NOMO-1 treated with dmso at 0.1 percent for 144 hours (cell line): Measurements from ENCODE around the gene RFNG.

ENCODE experiments used
- DNase-seq: peaks from one replicate; lab custom pipeline; 2025; ENCODE audit not compliant: unreplicated experiment; lab: John Stamatoyannopoulos, UW

Gene RFNG

DNA sequence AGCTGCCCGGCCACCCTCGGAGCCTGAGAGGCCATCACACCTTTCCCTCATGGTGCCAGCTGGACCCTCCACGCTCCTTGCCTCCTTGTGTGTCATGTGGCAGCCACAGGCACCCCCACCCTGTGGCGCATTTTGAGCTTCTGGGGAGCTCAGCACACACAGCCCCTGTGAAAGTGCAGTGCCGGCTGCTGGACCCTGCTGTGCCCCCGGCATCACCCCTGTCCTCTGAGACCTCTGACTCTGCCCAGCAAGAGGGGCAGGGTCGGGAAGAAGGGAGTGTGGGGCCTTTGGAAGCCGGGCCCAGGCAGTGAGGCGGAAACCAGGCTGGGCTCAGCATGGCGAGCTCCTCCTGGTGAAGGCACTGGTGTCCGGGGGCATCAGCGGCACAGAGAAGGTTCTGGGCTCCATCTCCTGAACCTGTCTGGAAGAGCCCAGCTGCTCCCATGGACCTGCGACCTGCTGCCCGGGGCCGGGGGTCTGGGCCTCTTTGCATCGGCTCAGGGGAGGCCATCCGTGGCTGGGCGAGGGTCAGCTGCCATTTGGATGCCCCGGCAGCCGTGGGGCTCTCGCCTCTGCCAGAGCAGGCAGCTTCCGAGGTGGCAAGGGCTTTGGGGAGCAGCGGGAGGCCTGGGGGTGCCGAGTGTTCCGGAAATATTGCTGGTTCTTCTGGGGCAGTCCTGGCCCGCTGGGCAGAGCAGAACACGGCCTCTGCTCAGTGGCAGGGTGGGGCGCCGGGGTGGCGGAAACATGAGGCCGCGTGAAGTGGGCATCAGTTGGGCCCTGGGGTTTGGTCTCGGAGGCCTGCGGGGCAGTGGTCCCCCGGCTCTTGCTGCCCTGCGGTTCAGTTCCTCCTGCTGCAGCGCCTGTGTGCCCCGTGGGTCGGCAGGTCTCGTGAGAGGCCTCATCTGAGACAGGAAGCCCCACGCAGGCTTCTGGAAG, 46.8 kb downstream of the RFNG start:
- DNase-seq = no peak

DNA sequence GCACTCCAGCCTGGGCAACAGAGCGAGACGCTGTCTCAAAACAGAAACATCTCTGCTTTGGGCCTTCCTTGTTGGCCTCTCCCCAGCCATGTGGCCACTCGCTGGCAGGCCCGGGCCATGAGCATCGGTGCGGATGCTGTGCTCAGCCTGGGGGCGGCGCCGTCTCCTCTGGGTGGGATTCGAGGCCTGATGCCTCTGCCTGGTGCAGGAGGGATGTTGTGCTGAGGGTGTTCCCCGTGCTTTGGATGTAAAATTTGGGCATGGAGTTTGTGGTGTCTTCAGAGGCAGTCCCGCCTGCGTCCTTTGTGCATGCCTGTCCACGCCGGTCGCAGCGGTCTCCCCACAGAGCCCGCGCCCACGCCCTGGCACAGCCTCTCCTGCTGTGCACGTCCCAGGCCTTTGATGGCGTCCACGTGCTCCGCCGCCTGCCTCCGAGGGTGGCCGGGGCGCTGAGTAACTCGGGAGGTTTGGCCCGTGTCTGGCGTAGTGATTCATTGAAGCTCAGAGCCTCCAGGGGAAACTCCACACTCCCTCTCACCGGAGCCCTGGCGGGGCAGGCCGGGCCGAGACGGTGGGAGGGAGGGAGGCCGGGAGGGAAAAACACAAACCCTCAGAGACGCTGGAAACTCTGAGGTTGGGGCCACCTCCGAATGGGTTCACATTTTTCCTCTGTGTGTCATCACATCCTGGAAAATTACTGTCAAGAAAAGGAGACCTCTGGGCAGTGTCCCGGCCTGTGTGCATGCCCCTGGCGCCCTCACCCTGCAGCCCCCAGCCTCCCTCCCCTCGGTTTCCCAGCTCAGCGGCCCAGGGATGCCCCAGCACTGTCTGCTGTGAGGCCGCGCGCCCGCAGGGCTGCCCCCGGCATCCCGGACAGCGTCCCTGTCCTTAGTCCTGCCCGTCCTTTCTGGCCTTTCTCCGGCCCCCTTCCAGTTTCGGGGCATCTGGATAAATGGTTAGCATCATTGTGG, 47.9 kb downstream of the RFNG start:
- DNase-seq = no peak

DNA sequence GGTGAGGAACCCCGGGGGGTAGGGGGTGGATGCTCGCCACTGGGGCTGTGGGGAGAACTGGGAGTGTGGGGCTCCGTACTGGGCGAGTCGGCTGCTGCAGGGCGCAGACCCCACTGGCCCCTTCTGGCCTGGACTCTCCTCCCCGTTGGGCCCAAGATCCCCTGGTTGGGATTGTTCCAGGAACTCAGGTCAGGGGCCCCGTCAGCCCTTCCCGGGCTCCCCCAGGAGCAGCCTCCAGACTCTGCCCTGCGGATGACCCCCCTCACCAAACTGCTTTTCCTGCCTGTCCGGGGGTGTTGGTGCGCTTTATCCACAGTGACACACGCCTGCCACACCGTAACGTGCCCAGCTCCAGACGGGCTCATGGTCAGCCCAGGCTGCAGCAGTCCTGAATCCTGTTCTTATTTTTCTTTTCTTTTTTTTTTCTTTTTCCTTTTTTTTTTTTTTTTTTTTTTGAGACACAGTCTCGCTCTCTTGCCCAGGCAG, 50.0 kb downstream of the RFNG start:
- DNase-seq = no peak

DNA sequence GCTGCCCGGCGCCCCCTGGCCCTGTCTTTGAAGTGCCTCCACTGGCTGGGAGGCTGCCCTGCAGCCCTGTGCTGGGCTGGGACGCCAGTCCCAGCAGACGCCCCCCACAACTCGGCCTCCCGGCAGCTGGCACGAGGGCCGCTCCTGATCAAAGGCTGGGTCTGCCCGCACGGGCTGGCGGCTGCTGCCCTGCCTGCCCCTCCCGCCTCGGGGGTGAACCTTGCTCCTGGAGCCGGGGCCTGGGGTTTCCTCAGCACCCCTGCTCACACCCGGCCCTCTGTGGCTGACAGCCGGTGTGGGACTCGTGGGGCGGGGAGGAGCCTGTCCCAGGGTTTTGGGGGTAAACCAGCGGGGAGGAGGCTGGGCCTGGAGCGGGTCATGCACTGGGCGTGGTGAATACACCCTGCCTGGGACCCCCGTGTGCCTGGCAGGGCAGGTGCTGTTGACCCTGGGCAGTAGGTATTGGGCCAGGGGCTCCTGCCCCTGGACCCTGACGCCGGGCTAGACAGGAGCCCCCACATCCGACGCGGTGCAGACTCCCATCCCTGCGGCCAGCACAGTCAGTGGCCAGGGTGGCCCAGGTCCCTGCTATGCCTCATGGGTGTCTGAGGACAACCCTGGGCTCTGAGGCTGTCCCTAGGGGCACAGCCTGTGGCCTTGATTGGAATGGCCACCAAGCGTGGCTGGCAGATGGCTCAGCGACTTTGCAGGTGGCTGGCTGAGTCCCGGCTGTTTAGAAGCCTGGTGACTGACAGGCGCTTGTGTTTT, 50.6 kb downstream of the RFNG start:
- DNase-seq = no peak

DNA sequence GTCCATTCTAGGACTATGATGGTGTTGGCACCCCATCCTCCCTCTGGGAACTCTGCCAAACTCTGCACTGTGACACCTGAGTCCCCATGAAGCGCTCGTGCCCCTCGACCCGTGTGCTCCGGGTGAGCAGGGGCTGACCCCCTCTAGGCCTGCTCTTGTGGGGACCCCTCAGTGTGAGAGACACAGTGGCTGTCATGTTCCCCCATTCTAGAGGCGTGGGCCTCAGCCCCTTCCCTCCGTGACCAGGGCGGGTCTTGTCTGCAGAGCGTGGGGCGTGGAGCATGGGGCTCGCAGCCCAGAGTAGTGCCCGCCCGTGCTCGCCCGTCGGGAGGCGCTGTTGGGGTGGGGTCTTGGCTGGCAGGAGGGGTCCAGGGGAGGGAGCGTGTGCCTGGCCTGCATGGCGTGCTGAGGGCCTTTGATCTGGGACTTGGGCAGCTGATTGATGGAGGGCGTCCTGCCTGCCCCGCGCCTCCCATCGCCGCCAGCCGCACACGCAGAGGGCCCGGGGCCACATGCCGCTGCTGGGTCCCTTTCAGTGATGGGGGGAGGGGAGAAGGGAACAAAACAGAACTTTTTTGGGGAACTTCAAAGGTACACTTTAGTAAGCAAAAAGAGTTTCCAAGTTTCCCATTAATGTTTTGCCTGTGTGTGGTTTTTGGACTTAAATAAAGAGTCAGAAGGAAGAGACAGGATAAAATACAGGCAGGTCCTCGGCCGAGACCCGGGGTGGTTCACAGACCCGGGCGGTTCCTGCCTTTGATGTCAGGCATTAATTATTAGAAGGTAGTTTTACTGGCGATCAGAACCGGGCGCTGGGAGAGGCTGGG, 51.4 kb downstream of the RFNG start:
- DNase-seq = no peak

DNA sequence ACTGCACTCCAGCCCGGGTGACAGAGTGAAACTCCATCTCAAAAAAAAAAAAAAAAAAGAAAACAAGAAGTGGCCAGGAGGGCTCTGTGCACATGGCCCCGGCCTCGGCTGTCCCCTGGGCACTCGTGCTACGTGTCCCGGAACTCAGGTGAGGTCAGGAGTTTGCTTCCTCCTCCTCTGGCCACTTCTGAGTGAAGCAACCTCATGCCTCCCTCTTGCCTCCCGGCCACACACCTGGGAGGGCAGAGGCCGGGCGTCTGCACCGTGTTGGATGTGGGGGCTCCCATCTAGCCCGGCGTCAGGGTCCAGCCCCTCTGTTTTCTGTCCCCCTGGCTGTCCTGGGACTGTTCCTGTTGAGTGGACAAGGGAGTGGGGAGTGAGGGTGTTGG, 52.0 kb downstream of the RFNG start:
- DNase-seq = no peak

DNA sequence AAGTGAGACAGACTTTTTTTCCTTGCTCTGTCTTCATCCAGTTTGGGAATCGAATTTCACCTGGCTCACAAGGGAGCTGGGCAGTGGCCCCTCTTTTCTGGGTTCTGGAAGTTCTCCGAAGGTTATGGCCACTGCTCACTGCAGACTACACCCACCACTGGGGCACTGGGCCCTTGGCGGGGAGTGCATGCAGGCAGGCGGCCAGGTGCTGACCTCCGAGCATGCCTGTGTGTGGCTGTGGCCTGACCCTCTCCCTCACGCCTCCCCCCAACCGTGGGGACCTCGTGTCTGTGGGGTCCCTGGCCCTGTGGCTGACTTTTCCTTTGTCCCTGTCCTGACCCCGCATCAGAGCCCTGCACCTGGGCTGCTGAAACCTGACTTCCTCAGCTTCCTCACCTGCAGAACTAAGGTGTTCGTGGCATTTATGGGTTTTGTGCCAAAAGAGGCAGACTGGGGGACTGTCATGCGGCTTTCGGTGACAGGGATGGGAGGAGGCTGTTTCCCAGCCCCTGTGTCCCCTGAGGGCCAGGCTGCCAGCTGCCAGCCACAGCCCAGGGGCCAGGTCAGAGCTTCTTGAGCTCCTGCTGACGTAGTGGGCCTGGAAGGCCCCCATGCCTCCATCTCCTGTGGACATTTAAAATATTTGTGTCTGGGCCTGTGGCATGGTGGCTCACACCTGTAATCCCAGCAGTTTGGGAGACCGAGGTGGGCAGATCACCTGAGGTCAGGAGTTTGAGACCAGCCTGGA, 52.7 kb downstream of the RFNG start:
- DNase-seq = no peak

DNA sequence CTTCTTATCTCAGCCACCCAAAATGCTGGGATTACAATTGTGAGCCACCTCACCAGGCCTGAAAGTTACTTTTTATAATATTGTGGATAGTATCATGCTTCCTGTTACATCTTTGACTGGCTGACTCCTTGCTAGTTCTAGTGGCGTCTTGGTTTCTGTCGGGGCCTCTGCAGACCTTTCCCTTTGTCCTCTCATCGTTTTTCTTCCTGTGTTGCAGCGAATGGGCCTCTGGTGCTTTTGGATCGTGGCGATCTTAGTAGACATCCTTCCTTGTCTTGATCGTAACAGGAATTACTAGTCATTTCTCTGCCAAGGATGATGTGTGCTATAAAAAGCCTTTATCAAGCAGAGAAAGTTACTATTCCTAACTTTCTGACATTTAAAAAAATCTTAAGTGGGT, 53.4 kb downstream of the RFNG start:
- no peak for DNase-seq
